Measurements from ENCODE around the gene EXT2.

The EXT2 gene

GRCh38 chr11:44101098-44101497 is 5.6 kb downstream of the EXT2 start:
- Histone ChIP-seq H3K4me3 (ENCODE audit: low read length) (no peak overlapping the region), H3K9me2 (replicated peaks; ENCODE audit: control insufficient read depth, low read length) (no peaks in the 10 kb centered on the region), H3K36me3 (ENCODE audit: control insufficient read depth, low read length) (no peaks in the 10 kb centered on the region; the same call in 1 of the 2 replicates), H3K27ac (ENCODE audit: low read depth, low read length) (no peak overlapping the region), H4K20me1 (ENCODE audit: control insufficient read depth, insufficient read depth, low read depth, low read length) (0 out of 2 replicates have a peak, but pooled peaks cover 3% of the 10 kb centered on the region), H3K4me2 (ENCODE audit: low read length) (no peak overlapping the region), H3K79me2 (ENCODE audit: control insufficient read depth, low read length) (peaks cover 30% of the 10 kb centered on the region), H3F3A (ENCODE audit: control insufficient read depth, insufficient read depth) (peaks cover 3% of the 10 kb centered on the region; the same call in 1 of the 2 replicates), H3K4me1 (ENCODE audit: control insufficient read depth, low read length) (peaks cover 9% of the 10 kb centered on the region), H3K9me3 (ENCODE audit: control insufficient read depth, insufficient read depth, low read length) (no peaks in the 10 kb centered on the region), H3K27me3 (ENCODE audit: control insufficient read depth, low read length) (no peaks in the 10 kb centered on the region)
- no peak for TF ChIP-seq EZH2phosphoT487 (IDR thresholded peaks at IDR 0.05; ENCODE audit: borderline replicate concordance, low read length)
- TF ChIP-seq, protein P1, sequence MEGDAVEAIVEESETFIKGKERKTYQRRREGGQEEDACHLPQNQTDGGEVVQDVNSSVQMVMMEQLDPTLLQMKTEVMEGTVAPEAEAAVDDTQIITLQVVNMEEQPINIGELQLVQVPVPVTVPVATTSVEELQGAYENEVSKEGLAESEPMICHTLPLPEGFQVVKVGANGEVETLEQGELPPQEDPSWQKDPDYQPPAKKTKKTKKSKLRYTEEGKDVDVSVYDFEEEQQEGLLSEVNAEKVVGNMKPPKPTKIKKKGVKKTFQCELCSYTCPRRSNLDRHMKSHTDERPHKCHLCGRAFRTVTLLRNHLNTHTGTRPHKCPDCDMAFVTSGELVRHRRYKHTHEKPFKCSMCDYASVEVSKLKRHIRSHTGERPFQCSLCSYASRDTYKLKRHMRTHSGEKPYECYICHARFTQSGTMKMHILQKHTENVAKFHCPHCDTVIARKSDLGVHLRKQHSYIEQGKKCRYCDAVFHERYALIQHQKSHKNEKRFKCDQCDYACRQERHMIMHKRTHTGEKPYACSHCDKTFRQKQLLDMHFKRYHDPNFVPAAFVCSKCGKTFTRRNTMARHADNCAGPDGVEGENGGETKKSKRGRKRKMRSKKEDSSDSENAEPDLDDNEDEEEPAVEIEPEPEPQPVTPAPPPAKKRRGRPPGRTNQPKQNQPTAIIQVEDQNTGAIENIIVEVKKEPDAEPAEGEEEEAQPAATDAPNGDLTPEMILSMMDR (IDR thresholded peaks at IDR 0.05; ENCODE audit: low read depth, low read length, poor library complexity, severe bottlenecking) = no peak

DNA sequence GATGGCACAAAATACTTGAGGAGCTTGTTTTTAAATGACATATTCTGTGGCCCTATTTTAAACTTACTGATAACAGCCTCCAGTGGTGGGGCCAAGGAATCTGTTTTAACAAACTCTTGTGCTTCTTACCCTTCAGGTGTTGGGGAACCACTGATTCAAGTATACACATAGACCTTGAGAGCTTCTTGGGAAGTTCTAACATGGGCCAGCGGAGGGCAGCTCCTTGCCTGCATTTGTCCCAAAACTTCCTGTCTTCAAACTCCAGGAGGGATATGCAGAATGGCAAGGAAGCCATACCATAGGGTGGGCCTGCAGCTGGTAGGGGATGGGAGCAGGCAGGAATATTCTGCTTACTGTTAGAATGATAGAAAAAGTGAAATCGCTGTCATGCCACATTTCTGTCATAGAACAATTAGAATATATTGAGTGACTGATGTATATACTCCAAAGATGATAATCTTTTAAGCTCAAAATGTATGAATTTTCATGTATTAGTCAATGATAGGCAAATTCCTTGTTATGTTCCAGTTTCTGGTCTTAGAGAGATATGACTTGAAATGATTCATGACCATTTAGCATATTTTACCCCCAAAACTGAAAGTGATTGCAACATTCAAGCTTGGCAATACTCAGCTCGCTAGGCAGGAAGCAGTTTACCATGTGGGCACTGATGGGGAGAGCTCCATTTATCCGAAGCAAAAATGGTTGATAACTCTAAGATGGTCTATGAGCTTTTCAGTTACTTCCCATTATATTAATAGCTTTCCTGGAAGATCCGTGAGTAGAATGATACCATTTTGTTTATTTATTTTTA is 9.2 kb downstream of the EXT2 start:
- peaks cover 5% of the 10 kb centered on the region; the same call in 1 of the 2 replicates for H3K36me3 ChIP-seq (ENCODE audit: control insufficient read depth, low read length)
- H3F3A ChIP-seq (ENCODE audit: control insufficient read depth, insufficient read depth) = peaks cover 3% of the 10 kb centered on the region; the same call in 1 of the 2 replicates
- no peaks in the 10 kb centered on the region for H3K9me3 ChIP-seq (ENCODE audit: control insufficient read depth, insufficient read depth, low read length)
- H3K79me2 ChIP-seq (ENCODE audit: control insufficient read depth, low read length) = peaks cover 14% of the 10 kb centered on the region
- no peak overlapping the region for H3K4me2 ChIP-seq (ENCODE audit: low read length)
- H3K4me3 ChIP-seq (ENCODE audit: low read length) = no peak overlapping the region
- no peaks in the 10 kb centered on the region for H3K9me2 ChIP-seq (replicated peaks; ENCODE audit: control insufficient read depth, low read length)
- H3K27me3 ChIP-seq (ENCODE audit: control insufficient read depth, low read length) = no peaks in the 10 kb centered on the region
- no peak for TF ChIP-seq EZH2phosphoT487 (IDR thresholded peaks at IDR 0.05; ENCODE audit: borderline replicate concordance, low read length)
- TF ChIP-seq, protein P1 (IDR thresholded peaks at IDR 0.05; ENCODE audit: low read depth, low read length, poor library complexity, severe bottlenecking) = no peak
- H3K4me1 ChIP-seq (ENCODE audit: control insufficient read depth, low read length) = no peaks in the 10 kb centered on the region
- H3K27ac ChIP-seq (ENCODE audit: low read depth, low read length) = no peak overlapping the region
- 0 out of 2 replicates have a peak, but pooled peaks cover 2% of the 10 kb centered on the region for H4K20me1 ChIP-seq (ENCODE audit: control insufficient read depth, insufficient read depth, low read depth, low read length)

DNA sequence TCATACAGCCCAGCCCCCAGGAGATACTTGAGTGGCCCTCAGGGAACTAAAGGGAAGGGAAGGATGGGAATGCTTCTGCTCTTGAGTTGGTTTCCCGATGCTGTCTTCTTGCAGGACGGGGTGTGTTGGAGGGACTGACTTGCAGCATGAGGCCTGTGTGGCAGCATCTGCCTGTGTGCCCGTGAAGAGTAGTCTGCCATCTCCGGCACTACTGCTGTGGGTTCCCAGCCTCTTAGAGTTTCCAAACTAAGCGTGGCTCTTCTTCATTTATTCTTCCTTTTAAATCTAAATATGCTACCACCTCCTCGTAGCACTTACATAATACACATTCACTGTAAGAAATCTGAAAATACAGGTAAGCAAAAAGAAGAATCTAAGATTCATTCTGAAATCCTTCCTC is 12.8 kb downstream of the EXT2 start:
- Histone ChIP-seq H3K27ac (ENCODE audit: low read depth, low read length) (no peak overlapping the region), H3K9me3 (ENCODE audit: control insufficient read depth, insufficient read depth, low read length) (no peaks in the 10 kb centered on the region), H3K4me1 (ENCODE audit: control insufficient read depth, low read length) (peaks cover 4% of the 10 kb centered on the region), H3K27me3 (ENCODE audit: control insufficient read depth, low read length) (no peaks in the 10 kb centered on the region), H3K36me3 (ENCODE audit: control insufficient read depth, low read length) (peaks cover 20% of the 10 kb centered on the region), H3K4me2 (ENCODE audit: low read length) (no peak overlapping the region), H4K20me1 (ENCODE audit: control insufficient read depth, insufficient read depth, low read depth, low read length) (no peaks in the 10 kb centered on the region), H3K79me2 (ENCODE audit: control insufficient read depth, low read length) (no peaks in the 10 kb centered on the region), H3K9me2 (replicated peaks; ENCODE audit: control insufficient read depth, low read length) (no peaks in the 10 kb centered on the region), H3K4me3 (ENCODE audit: low read length) (no peak overlapping the region), H3F3A (ENCODE audit: control insufficient read depth, insufficient read depth) (no peaks in the 10 kb centered on the region)
- no peak for TF ChIP-seq EZH2phosphoT487 (IDR thresholded peaks at IDR 0.05; ENCODE audit: borderline replicate concordance, low read length)
- TF ChIP-seq, protein P1 (IDR thresholded peaks at IDR 0.05; ENCODE audit: low read depth, low read length, poor library complexity, severe bottlenecking) = no peak

All from DOHH2 (cell line).